Stimulated activated CD4-positive, alpha-beta T cell treated with anti-CD3 and anti-CD28 coated beads, Interleukin-1b, Interleukin-23, amount 100 ng/mL, for 48 hours (primary cell): ENCODE measurements around the gene LRRC1.
A peak's percentile ranks its signal among the peaks of the same experiment; 100 is the strongest.
"Not testable (repeated sequence)": the region's sequence is repeated elsewhere in the genome, so short reads cannot be mapped to it uniquely, and the experiment has no call there.

Experiments
- DNase-seq: peaks from one replicate; pipeline ENCODE4 v3.0.0-alpha.2; 2020

Gene LRRC1

DNA sequence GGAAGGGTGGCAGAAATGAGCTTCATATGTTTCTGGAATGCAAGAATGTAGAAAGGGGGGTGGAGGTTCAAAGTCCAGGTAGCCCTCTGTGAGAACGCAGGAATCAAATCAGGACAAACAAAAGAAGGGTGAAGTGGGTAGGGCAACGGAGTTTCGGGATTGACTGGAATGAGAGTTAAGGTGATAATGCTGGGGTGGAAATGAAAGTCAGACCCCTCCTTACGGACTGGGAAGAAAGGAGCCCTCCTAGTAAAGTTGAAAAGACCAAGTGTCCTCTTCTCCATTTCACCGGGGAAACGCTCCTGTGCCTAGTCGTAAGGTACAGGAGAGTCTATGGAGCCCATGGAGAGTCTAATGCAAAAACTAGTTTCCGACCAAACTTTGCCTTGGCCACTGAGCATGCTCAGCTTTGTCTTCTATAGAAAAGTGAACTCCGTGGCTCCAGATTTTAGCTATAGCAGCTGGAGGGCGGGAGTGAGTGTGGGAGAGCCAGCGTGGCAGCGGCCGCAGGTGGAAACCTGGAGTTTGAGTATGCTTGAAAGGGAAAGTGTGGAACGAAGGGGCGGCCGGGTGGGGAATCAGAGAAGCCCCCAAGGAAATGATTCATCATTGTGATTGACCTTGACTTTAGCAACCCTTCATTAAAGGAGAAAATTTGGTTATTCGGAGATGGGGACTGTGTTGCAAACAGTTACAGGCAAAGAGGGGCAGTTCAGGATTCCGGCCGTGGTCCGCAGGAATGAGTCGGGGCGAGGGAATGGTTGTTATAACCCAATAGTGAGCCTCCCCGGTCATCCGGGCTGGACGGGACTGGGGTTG lies 1.3 kb upstream of the LRRC1 start:
- DNase-seq, result peak; percentile 30

DNA sequence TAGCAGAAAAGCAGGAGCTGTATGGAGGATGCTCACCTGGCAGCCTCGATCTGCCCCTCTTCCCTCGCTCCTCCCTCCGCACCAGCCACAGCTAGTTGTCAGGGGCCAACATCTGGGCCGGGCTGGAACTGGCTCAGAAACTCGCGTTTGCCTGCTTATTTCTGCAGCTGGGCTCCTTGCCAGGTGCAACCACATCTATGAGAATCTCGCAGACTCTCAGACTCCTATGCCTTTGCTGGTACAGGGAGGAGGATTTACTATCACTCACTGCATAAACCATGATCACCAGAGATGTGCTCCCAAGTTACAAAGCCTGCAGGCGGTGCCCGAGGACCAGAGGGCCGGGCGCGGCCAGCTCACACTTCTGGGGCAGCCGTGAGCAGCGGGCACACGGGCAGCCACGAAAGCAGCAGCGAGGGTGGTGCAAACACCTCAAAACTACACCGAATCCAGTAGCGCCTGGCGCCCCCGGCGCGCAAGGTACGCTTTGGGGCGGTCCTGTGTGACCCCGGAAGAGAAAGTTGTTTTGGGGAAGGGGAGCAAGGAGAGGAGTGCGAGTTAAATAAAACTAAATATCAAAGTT lies 577 bp upstream of the LRRC1 start:
- peak; percentile 46 for DNase-seq

DNA sequence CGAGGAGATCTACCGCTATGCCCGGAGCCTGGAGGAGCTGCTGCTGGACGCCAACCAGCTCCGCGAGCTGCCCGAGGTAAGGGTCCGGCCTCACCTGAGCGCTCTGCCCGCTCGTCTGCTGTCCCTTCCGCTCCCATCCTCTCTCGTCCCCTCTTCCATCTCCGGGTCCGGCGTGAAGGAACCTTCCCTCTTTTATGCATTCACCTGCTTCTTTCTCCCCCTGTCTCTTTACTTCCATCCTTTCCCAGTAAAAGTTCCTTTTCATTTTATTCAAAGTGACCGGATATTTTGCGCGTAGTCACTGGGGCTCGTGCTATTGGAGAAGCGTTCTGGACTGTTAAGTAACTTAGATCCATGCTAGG lies 516 bp downstream of the LRRC1 start:
- no peak for DNase-seq

DNA sequence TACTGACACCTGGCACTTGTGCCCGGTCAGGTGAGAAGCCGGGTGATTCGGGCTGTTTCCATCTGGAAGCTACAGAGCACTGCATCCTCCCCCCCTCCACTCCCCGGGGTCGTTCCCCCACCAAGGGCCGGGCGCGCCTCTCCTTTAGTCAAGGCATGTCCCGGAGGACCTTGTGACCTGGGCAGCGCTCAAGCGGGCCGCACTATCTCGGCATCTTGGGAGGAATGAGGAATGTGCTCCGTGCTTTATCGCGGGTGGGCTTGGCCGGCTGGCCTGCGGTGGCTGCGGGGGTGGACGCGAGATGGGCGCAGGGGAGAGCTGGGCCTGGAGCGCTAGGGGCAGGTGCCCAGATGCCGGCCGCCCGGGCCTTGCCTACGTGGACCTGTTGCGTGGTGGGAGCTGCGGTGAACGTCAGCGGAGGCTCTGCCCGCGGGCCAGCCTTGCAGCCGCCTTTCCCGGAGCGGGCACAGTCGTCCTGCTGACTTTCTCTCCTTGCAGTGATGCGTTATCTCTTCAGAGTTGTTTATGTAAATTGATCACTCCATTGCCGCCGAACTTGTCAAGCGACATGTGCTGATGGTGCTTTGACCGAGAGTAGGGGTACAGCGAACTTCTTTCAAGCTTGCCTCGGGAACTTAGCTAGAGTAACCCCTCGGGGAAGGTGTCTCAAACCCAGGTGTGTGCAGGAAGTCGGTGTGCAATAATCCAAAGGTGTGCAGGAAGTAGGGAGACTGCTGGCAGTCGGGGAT lies 1.1 kb downstream of the LRRC1 start:
- peak; percentile 8 for DNase-seq

DNA sequence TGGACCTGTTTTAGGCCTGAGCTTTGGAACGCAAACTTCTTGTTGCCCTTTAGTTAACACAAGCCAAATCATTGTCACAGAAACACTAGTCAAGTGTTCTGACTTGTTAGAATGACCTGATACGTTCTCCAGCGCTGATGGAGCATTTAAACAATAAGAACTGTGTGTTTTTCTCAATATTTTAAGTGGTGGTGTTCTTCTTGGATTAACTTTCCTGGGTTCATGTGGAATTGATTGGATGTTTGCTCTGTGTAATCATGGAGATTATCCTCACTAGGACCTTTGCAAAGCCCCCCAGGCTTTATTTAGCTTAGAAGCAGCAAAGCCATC lies 1.6 kb downstream of the LRRC1 start:
- no peak for DNase-seq

DNA sequence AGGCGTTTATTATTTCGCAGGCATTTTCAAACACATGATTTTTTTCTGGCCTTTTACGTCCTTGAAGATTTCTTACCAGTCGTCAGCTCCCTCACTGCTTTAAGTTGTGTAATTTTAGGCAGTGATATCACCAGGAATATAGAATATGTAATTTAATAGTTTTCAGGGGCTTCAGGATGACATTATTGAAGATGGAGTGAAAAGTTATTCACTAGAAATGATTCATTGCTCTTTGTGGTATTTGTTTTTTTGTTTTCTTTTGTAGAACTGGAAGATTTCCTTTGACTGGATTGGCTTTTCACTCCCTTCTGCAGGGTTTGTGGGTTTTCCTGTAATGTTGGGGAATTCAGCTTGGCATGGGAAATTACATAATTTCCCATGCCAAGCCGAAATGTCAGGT lies 2.0 kb downstream of the LRRC1 start:
- DNase-seq, result no peak

DNA sequence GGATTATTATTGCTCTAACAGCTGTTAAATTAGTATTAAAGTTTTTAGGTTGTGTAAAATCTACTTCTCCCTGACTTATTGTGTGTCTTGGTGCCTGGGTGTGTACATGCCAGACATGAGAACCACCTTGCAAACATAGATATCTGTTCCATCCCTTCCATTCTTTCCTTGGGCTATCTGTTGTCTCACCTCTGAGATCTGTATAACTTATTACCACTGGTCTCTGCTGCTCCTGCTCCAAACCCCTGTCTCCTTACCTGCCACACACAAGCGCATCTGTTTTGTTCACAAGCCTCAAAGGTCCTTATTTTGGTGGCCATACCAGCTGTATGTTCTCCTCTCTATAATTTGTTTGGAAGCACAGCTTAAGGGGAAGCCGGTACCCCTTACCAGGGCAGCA lies 2.5 kb downstream of the LRRC1 start:
- no peak for DNase-seq

DNA sequence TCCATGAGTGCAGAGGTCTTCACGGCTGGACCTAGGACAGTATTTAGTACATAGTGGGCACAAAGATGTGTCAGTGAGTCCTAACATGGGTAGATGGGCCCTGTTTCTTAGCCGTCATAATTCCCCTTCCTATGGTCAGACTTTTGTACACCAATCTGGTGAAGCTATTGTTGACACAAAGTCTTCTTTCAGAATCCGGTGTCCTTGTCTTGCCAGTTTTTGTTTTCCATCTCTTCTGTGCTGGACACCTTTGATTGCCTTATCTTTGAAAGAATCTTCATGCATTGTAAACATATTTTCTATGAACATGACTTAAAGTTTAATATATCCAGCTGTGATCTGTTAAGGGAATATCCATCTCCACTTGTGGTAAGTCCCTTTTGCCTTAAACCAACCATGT lies 4.5 kb downstream of the LRRC1 start:
- DNase-seq, result no peak

DNA sequence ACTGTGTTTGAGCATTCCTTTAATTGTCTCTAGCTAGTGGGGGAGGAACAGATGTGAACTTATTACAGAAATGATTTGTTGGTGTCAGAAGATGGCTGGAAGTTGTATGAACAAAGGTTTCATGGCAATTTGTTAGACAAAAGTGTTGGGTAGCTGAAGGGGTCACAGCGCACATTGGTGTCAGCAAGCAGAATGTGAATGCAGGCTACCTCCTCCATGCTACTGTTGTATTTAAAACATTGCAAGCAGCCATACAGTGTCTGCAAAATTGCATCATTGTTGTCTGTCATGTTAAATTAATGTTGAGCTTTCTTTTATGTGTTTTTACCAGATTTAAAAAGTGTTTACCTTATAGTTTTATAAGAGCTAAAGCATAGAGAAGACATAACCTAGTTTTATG lies 6.2 kb downstream of the LRRC1 start:
- no peak for DNase-seq

DNA sequence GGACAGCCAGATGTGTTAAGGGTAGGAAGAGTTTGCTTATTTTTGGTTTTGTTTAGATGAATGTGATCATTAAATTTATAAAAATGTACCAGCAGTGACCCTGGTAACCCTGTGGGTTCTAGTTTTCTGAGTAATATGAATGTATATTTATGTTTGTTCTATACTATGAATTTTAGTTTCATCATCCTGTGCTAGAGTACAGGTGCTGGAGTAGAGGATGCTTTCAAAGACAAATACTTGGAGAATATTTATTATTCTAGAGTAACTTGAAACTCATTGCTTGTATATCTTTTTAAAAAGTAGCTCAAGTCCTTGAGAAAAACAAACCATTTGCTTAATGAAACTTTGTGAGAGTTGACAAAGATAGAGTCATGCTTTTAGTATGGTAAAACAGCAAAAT lies 7.8 kb downstream of the LRRC1 start:
- no peak for DNase-seq

DNA sequence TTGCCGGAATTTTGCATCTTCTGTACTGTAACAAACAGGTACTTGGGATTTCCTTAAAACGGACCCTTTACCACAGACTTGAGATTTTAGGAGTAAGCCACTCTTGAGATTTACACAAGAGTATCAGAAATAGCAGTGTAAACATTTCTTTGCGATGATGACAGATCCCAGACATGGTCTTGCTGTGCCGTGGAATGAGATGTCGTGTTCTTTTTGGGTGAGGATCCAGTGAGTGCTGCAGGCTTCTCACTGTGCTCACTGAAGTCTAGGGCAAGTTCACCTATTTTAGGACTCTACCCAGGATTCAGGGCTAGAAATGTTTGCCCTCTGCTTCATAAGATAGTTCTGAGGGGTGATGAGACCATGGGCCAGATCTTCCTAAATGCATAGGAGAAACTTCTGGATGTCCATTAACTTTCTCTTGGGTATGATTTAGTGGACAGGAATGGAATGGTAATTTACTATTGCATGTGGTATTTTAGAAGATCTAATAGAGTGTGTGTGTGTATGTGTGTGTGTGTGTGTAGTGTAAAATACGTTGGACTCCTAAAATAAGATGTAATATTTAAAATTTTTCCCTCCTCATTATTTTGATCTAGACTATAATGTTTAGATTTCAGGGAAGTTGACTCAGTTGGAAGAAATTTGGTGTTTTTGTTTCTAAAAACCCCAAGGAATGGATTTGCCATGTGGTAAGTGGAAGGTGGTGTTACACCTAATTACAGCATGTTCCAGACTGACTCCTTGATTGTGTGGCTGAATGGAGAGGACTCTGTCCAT lies 8.5 kb downstream of the LRRC1 start:
- no peak for DNase-seq

DNA sequence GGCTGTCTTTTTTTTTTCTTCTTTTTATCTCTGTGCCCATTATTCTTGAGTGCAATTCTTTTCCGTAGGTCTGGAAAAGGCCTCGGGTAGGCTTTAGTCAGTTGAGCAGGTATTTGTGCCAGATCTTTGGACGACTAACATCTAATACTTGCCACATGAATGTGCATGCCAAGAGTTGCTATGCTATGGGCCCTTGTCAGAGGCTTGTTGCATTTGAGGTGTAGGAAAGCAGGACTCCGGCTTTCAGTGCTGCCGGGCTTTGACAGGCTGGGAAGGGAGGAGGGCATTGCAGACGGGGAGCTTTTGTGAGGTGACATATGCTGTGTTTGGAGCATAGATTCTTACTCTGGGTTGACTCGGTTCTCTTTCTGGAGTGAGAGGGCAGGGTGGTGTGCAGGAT lies 10.2 kb downstream of the LRRC1 start:
- DNase-seq, result no peak

DNA sequence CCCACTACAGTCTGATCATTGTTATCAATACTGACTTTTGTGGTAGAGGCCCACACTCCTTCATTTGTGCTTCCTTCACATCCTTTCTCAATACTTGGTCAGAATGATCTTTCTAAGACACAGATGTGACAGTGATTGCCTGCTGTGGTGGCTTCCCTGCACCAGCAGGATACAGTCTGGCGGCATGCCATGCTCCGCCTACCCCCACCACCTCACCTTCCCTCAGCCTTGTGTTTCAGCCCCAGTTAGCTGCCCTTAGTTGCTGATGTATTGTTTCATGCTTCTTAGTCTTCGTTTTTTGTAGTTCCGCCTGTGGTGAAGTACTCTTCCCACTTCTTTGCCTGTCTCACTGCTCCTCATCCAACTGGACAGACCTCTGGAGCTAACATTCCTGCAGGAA lies 10.9 kb downstream of the LRRC1 start:
- DNase-seq, result no peak

DNA sequence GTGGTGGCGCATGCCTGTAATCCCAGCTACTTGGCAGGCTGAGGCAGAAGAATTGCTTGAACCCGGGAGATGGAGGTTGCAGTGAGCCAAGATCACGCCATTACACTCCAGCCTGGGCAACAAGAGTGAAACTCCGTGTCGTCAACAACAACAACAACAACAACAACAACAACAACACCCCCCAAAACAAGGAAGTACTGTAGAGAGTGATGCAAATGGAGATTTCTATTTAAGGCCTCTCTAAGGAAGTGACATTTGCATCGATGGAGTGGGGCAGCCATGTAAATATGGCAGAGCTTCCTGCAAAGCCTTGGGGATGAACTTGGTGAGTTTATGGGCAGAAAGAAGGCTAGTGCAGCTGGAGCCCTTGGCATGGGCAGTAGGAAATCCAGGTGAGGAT lies 12.8 kb downstream of the LRRC1 start:
- DNase-seq, result not testable (repeated sequence)

DNA sequence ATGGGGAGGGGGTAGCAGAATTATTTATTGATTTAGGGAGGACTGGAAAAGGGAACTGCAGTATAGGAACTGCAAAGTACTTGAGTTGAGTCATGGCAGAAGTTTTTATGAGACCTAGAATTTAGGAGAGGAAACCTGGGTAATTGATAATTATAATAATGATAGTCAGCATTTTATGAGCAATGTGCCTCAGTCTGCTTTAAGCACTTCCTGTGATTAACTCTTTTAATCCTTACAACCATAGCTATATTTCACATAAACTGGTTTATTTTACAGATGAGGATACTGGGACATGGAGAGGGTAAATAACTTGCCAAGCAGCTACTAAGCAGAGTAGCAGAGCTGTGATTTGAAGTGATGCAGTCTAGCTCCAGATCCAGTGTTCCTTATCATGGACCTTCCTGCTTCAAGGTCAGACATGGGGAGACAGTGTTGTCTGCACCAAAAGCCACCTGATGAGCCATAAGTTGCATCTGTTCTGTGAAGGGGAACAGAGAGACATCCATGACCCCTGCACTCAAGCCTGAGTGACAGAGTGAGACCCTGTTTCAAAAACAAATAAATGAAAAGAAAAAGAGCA lies 13.6 kb downstream of the LRRC1 start:
- no peak for DNase-seq

DNA sequence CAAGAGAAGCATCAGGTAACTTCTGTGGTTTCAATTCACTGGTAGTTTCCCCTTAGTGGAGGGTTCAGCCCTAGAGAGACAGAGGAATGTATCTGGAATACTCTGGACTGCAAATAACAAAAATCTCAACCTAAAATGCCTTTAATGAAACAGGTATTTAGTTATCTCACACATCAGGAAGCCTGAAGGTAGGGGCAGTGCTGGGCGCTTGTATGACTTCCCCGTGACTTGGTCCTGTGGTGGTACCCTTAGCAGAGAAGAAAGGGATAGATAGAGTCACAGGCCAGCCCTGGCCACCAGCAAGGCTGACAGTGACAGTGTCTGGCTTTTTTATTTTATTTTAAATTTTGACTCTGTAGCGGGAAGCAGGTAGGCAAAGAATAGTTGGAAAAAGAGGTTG lies 14.9 kb downstream of the LRRC1 start:
- DNase-seq, result no peak

DNA sequence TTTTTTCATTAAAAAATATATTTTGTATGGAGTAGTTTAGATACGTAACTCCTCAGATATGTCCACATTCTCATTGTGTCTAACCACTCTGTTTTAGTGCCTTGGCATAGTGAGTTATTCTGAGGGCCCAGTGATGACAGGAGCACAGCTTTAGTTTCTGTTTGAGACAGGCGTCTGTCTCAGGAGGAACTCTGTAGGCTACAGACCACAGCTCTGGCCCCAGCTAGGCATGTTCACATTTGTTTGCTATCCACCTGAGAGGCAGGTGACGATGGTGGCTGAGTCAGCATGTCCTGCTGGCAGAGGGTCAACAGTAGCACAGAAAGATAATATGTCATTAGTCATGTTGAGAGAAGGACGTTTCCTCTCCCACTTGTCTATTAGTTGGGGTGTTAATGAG lies 16.3 kb downstream of the LRRC1 start:
- DNase-seq, result no peak

DNA sequence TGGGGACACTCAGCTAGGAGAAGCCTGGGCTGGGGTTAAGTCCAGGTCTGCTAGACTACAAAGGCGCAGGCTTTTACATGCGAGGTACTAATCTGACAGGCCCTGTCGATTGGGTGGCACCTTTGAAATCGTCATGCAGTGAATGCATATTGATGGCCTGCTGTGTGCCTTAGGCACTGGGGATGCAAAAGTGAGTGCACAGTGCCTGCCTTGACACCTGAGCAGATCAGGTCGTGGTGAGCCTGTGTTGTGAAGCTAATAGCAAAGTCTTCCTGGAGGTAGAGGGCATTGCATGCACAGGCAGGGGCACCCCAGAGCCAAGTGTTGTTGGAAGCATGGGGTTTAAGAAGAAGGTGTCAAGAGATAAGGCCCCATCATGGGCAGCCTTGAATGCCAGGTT lies 16.9 kb downstream of the LRRC1 start:
- DNase-seq, result no peak

DNA sequence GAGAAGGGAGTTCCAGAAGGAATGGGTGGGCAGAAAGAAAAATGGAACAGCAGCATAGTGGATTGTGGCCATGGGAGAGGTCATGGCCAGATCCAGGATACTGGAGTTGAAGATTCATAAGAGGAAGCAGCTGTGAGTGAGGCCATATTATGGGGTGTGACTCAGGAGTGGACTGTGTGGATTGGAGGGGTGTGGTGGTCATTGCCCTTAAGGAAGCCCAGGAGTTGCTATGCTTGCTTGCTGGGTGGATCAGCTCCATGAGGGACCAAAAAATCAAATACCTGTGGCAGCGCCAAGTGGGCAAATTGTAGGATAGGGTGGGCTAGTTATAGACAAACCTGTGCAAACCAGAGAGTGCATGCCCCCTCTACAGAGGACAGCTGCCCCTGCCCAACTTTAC lies 18.3 kb downstream of the LRRC1 start:
- no peak for DNase-seq

DNA sequence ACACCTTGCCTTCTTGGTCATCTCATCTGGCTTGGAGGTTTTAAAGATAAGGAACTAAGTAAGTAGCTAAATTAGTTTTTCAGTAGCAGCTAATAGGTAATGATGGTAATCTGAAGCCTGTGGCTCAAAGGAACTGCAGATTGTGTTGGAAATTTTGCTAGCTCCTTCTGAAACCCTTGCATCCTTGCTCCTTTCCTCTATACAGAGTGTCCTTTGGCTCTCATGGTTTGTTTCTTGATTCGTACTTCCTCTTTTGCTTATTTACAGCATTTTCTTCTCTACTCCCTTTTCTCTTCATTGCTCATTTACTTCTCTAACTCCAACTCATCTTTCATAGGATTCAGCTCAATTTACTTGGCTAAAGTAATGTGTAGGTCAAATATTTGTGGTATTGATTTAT lies 19.0 kb downstream of the LRRC1 start:
- DNase-seq, result no peak

DNA sequence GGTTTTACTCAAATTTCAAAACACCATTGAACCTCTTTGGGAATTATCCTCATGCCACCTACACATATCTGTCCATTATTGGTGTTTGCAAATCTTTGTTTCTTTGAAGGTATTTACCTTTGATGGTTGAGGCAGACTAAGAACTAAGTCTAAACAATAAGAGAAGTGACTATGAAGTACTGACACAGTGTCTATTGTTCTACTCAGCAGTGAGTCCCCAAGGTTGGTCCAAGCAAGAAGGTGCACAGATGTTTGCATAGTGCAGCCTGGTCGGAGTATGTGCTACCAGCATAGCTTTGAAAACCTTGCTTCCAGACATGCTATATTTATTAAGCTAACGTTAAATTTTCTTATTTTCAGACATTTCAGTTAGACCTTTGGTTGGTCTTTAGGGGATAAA lies 19.5 kb downstream of the LRRC1 start:
- no peak for DNase-seq

DNA sequence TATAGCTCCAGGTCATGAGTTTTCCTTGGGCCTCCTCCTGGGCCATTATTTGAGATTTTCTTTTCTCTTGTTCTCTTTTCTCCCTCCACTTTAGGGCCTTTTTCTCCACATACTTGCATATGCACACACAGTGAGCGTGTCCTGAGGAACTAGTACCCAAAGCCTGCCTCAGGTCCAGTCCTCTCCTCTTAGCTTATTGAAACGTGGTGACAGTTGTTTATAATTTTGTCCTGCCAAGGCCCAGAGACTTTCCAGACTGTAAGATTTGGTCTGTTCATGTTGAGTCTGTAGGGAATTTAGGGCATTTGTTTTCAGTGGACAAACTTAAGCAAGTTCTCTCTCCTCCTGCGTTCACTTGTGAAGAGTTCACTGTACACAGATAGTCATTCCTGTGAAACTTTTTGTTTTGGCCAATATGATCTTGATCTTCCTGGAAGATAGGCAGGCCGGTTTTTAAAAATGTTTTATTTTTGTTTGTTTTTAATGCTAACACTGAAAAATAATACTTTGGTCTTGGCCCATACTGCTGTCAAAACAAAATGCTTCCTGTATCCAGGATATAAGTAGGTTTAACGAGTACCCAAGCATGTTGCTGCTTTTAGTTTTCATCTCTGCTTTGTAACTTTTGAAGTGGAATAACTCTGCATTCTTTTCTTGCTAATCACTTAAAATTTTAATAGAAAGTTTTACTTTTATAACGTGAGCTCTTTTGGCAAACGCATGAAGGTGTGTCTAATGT lies 20.7 kb downstream of the LRRC1 start:
- no peak for DNase-seq
